GM12878 (cell line): ENCODE data around the gene TUBB1. TPM values are rescaled to one million over a fixed set of nuclear protein-coding genes. Genes with fewer than 3 reads are reported as not detected.

Experiments used
- ATAC-seq: fragments of 200-7000 bp; cut with Tn5 transposase; 3 replicates; pipeline ENCODE4 v1.9.1; 2020; ENCODE audit warnings: mild to moderate bottlenecking, moderate library complexity
- BruUV-seq: library from RNA; stranded (reverse); fragments of 400-500 nt; replicated peaks from 2 replicates; lab custom pipeline; 2021; lab: Mats Ljungman, UMichigan
- CTCF ChIA-PET: fragments of 300-600 bp; sonication (Branson Sonifier 250); formaldehyde crosslinking; extraction: SDS; loops from one replicate; lab custom pipeline; 2021; ENCODE audit warnings: inconsistent platforms; lab: Yijun Ruan, JAX
- POLR2A ChIA-PET: fragments of 350-600 bp; formaldehyde crosslinking; extraction: SDS; loops from one replicate; lab custom pipeline; 2021; ENCODE audit warnings: inconsistent platforms; lab: Charles Lee
- RAD21 ChIA-PET: fragments of 300-600 bp; sonication (Branson Sonifier 250); formaldehyde crosslinking; loops from one replicate; lab custom pipeline; 2023; ENCODE audit warnings: antibody characterized with exemption; ENCODE audit not compliant: unreplicated experiment; lab: Charles Lee
- SMC1A ChIA-PET: fragments of 300-600 bp; sonication (Branson Sonifier 250); formaldehyde crosslinking; loops from one replicate; lab custom pipeline; 2023; ENCODE audit not compliant: unreplicated experiment, uncharacterized antibody; lab: Charles Lee
- DNase-seq: peaks from one replicate; pipeline ENCODE4 v3.0.0-alpha.2; 2011; ENCODE audit warnings: low read depth, low spot score
- FAIRE-seq: peaks from 3 replicates; lab custom pipeline; 2011; peaks lifted over from hg19 to GRCh38; lab: Jason Lieb, UNC
- H2AFZ ChIP-seq: 2 replicates; pipeline ENCODE4 v1.6.0; 2011; ENCODE audit warnings: low read depth, low read length, control low read depth; ENCODE audit not compliant: control insufficient read depth
- H3K27ac ChIP-seq: 2 replicates; pipeline ENCODE4 v1.5.1; 2011; ENCODE audit warnings: control low read depth; ENCODE audit not compliant: control insufficient read depth, insufficient read depth
- H3K27me3 ChIP-seq, 2 experiments: replicated peaks in 1 of 2; 2 replicates each; pipeline versions ENCODE4 v1.6.0 to v1.6.1; 2011; ENCODE audit warnings: low read length in 1 of 2; ENCODE audit not compliant: control insufficient read depth in 2 of 2, insufficient read depth in 2 of 2
- H3K36me3 ChIP-seq, 2 experiments: 2 replicates each; pipeline ENCODE4 v1.5.1; 2011; ENCODE audit warnings: low read length in 1 of 2; ENCODE audit not compliant: control insufficient read depth in 2 of 2, insufficient read depth in 2 of 2
- H3K4me1 ChIP-seq: 2 replicates; pipeline ENCODE4 v1.6.1; 2011; ENCODE audit warnings: mild to moderate bottlenecking, low read length, moderate library complexity, mixed read lengths; ENCODE audit not compliant: control insufficient read depth, insufficient read depth
- H3K4me2 ChIP-seq: 2 replicates; pipeline ENCODE4 v1.6.0; 2011; ENCODE audit warnings: control low read depth; ENCODE audit not compliant: control insufficient read depth, insufficient read depth
- H3K4me3 ChIP-seq: fragments of 200-600 bp; sonication (generic); 2 replicates; pipeline ENCODE4 v1.5.1; 2016
- H3K79me2 ChIP-seq: 2 replicates; pipeline ENCODE4 v1.6.0; 2011; ENCODE audit warnings: low read length; ENCODE audit not compliant: control insufficient read depth, insufficient read depth
- H3K9ac ChIP-seq: 2 replicates; pipeline ENCODE4 v1.8.0; 2011; ENCODE audit warnings: low read length, control low read depth, mixed read lengths; ENCODE audit not compliant: control insufficient read depth, insufficient read depth
- H3K9me3 ChIP-seq: replicated peaks from 3 replicates; pipeline ENCODE4 v1.5.1; 2011; ENCODE audit warnings: mild to moderate bottlenecking, low read length; ENCODE audit not compliant: control insufficient read depth, insufficient read depth
- H4K20me1 ChIP-seq: 2 replicates; pipeline ENCODE4 v1.6.0; 2011; ENCODE audit not compliant: control insufficient read depth, insufficient read depth
- BCL11A ChIP-seq: IDR thresholded peaks from 2 replicates; pipeline ENCODE4 v1.6.1; 2011; ENCODE audit warnings: low read depth, low read length
- CHD2 ChIP-seq: IDR thresholded peaks from 2 replicates; pipeline ENCODE4 v1.6.1; 2011; ENCODE audit warnings: low read depth, low read length, improper control_type of control experiment, borderline replicate concordance
- CTCF ChIP-seq, 3 experiments: IDR thresholded peaks in 2 of 3; conservative IDR thresholded peaks in 1 of 3; 2 replicates each; pipeline ENCODE4 v1.5.1; 2011; ENCODE audit warnings: low read depth in 3 of 3, low read length in 3 of 3, mild to moderate bottlenecking in 3 of 3, control low read depth in 2 of 3, moderate library complexity in 2 of 3, inconsistent platforms in 1 of 3, mixed read lengths in 1 of 3; ENCODE audit not compliant: control insufficient read depth in 2 of 3, insufficient read depth in 1 of 3; ENCODE audit errors: extremely low read depth in 1 of 3
- EGR1 ChIP-seq, 2 experiments: IDR thresholded peaks; 1 replicate in 1 of 2; 2 replicates in 1 of 2; pipeline ENCODE4 v1.6.1; 2011 to 2012; ENCODE audit warnings: low read depth in 2 of 2, low read length in 2 of 2, borderline replicate concordance in 1 of 2, mild to moderate bottlenecking in 1 of 2, moderate library complexity in 1 of 2
- HSF1 ChIP-seq: fragments of 150-350 bp; IDR thresholded peaks from 2 replicates; pipeline ENCODE4 v1.6.1; 2014; ENCODE audit warnings: mild to moderate bottlenecking, low read depth, low read length
- MLLT1 ChIP-seq: fragments of 450-650 bp; IDR thresholded peaks from 2 replicates; pipeline ENCODE4 v1.6.1; 2016; ENCODE audit warnings: mild to moderate bottlenecking
- NFIC ChIP-seq: IDR thresholded peaks from 2 replicates; pipeline ENCODE4 v1.6.1; 2012; ENCODE audit warnings: low read depth, mild to moderate bottlenecking, inconsistent platforms, low read length, moderate library complexity
- NRF1 ChIP-seq: conservative IDR thresholded peaks from 2 replicates; pipeline ENCODE4 v1.6.1; 2011; ENCODE audit warnings: mild to moderate bottlenecking, low read depth, low read length, improper control_type of control experiment
- POLR2AphosphoS2 ChIP-seq: IDR thresholded peaks from 2 replicates; pipeline ENCODE4 v1.6.1; 2011; ENCODE audit warnings: low read depth, mild to moderate bottlenecking, low read length, improper control_type of control experiment, moderate library complexity
- SMARCA5 ChIP-seq: fragments of 450-650 bp; IDR thresholded peaks from 2 replicates; pipeline ENCODE4 v1.6.1; 2017; ENCODE audit warnings: mild to moderate bottlenecking
- ZNF217 ChIP-seq: fragments of 450-650 bp; IDR thresholded peaks from 2 replicates; pipeline ENCODE4 v1.6.1; 2017; ENCODE audit warnings: antibody characterized with exemption, mild to moderate bottlenecking
- WGBS: methylation state at CpG from one replicate; pipeline ENCODE4 v1.1.6; 2016; ENCODE audit warnings: low lambda C conversion rate; ENCODE audit not compliant: insufficient replicate concordance, insufficient coverage; ENCODE audit errors: missing lambda C conversion rate; 5-methylcytosine and 5-hydroxymethylcytosine counted together
- in situ Hi-C: fragments of 300-500 bp; cut with MboI; formaldehyde crosslinking; loops from 9 replicates; pipeline ENCODE4 v1.14.3; 2018; ENCODE audit warnings: mixed read lengths
- intact Hi-C: fragments of 100-400 bp; cut with micrococcal nuclease; formaldehyde crosslinking; loops from one replicate; pipeline ENCODE4 v1.14.2; 2022; ENCODE audit not compliant: unreplicated experiment
- polyA plus RNA-seq, 11 experiments: library from polyadenylated mRNA; depleted of rRNA in 4 of 11; unstranded in 6 of 11; stranded (reverse) in 5 of 11; fragments of >200 nt; fragmentation: Nextera tagmentation in 4 of 11; fragmentation: Illumina TruSeq in 1 of 11; extraction: Ambion mirVana in 4 of 11; extraction: Trizol in 1 of 11; gene quantifications; 1 replicate in 1 of 11; 2 replicates in 10 of 11; pipeline versions ENCODE4 v1.2.1 to v1.2.3, GENCODE V29; 2011 to 2016; ENCODE audit warnings: inconsistent platforms in 2 of 11, missing spikeins in 2 of 11, low read depth in 1 of 11
- total RNA-seq, 4 experiments: library from RNA; depleted of rRNA in 3 of 4; stranded (reverse); fragments of >200 nt in 3 of 4; fragmentation: Illumina TruSeq in 1 of 4; extraction: Trizol in 1 of 4; gene quantifications; 2 replicates each; pipeline versions ENCODE4 v1.2.1 to v1.2.3, GENCODE V29; 2013 to 2021
- TF ChIP-seq, protein P1 (sequence below): IDR thresholded peaks from 2 replicates; pipeline ENCODE4 v1.6.1; 2011; ENCODE audit warnings: low read depth, low read length, improper control_type of control experiment, borderline replicate concordance

The TUBB1 gene
- total and polyA plus RNA-seq, 10 of the 15 experiments (the other 5 are each of a cell fraction or from before 2014, with no cell fraction given) = 0.02 to 0.20 (median 0.06) TPM; not detected in 3

- Histone ChIP-seq H3K4me2 (no peak overlapping the region), H3K9me3 (no peaks in the 10 kb centered on the region), H3K79me2 (no peaks in the 10 kb centered on the region), H3K9ac (no peak overlapping the region), H3K27me3 (peaks cover 0 to 8% of the 10 kb centered on the region in 2 experiments; a peak in 2 of 4 replicates), H3K27ac (no peak overlapping the region), H4K20me1 (no peaks in the 10 kb centered on the region), H3K4me3 (no peak overlapping the region), H3K36me3 (no peaks in the 10 kb centered on the region), H3K4me1 (no peaks in the 10 kb centered on the region), H2AFZ (no peak overlapping the region)
- ATAC-seq = no peak
- BruUV-seq = no TSS peak
- in situ Hi-C loops (no loop called here), intact Hi-C loops (no loop called here)
- ChIA-PET CTCF (interaction anchor here (0.6 to 1.0 kb wide), 2 partner anchors 21 to 157 kb away, joined by 3 read pairs; no protein-coding TSS in a partner anchor), RAD21 (no interaction called here), SMC1A (no interaction called here), POLR2A (interaction anchor here (1.7 kb wide), 1 partner anchor 9 kb away, joined by 4 read pairs; the partner anchor contains the start of gene PRELID3B)
- no peak for FAIRE-seq
- WGBS = 55% methylated on average over 6 of the region's 6 CpGs
- TF ChIP-seq NFIC (no peak), NRF1 (no peak), CTCF (IDR thresholded peaks at IDR 0.05 in 2 of 3, conservative IDR thresholded peaks at IDR 0.05 in 1 of 3; ENCODE audit: control insufficient read depth in 2 of 3, extremely low read depth in 1 of 3, insufficient read depth in 1 of 3, low read depth in 3 of 3, low read length in 3 of 3) (no peak), EGR1 (IDR thresholded peaks at IDR 0.05; ENCODE audit: borderline replicate concordance in 1 of 2, low read depth in 2 of 2, low read length in 2 of 2) (no peak), CHD2 (no peak), BCL11A (no peak), SMARCA5 (no peak), POLR2AphosphoS2 (no peak), ZNF217 (no peak), MLLT1 (no peak), HSF1 (no peak)
- TF ChIP-seq, protein P1, sequence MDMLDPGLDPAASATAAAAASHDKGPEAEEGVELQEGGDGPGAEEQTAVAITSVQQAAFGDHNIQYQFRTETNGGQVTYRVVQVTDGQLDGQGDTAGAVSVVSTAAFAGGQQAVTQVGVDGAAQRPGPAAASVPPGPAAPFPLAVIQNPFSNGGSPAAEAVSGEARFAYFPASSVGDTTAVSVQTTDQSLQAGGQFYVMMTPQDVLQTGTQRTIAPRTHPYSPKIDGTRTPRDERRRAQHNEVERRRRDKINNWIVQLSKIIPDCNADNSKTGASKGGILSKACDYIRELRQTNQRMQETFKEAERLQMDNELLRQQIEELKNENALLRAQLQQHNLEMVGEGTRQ = no peak
- DNase-seq = no peak
These were observed 32.5 kb downstream of the TUBB1 start for GRCh38 chr20:59051666-59052185.
